ENCODE results near the gene DCDC2C.
"Not testable (repeated sequence)": the region's sequence is repeated elsewhere in the genome, so short reads cannot be mapped to it uniquely, and the experiment has no call there.

DCDC2C gene

DNA sequence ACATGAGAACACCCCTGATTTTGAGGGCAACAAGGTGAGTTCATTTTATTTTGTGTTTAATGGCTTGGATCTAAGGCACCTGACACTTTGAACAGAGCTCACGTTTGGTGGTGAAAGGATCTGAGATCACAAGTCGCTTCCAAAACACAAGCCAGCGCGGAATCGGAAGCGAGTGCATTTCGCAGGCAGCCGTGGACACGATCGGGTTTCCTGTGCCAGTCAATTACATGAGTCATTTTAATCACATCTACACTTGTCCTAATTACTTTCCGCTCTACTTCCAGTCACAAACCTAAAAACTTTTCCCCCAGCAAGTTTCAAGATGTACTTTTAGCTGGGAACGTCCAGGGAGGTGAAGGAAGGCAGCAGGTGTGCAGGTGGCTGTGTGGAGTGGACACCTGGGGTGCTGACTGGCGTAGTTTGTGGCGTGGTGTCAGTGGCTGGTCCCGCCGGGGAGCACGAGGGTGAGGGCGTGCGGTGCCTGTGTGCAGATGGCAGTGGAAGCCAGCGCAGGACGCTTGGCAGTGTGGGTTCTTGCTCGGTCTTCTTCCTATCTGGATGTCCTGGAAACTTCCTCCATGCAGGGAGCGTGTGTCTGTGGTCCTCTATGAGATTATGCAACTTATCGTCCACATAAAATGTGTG lies 75.6 kb downstream of the DCDC2C start:
- peak; percentile 15 for DNase-seq

DNA sequence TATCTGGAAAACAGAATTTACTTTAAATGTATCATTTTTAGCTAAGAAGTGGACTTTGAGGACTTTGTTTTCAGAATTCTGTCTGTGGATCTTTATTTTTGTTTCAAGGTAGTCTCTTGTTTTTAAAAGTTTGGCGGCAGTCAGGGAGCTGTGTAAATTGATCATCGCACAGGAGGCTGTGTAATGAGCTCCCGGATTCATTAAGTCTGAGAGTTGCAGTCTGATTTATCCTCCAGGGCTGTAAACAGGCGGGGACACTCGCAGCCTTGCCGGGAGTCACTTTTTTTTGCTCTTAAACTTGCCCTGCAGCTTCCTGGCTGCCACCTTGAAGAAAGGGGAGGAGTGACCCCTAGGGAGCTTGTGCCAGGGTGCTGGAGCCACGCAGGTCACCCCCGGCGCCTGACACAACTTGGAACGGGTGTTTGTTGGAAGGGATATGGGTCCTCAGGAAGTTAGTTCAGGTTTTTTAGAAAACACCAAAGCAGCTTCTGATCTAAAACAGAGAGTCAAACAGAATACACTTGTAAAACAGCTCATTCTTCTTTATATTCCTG lies 76.2 kb downstream of the DCDC2C start:
- DNase-seq: peak; percentile 19

DNA sequence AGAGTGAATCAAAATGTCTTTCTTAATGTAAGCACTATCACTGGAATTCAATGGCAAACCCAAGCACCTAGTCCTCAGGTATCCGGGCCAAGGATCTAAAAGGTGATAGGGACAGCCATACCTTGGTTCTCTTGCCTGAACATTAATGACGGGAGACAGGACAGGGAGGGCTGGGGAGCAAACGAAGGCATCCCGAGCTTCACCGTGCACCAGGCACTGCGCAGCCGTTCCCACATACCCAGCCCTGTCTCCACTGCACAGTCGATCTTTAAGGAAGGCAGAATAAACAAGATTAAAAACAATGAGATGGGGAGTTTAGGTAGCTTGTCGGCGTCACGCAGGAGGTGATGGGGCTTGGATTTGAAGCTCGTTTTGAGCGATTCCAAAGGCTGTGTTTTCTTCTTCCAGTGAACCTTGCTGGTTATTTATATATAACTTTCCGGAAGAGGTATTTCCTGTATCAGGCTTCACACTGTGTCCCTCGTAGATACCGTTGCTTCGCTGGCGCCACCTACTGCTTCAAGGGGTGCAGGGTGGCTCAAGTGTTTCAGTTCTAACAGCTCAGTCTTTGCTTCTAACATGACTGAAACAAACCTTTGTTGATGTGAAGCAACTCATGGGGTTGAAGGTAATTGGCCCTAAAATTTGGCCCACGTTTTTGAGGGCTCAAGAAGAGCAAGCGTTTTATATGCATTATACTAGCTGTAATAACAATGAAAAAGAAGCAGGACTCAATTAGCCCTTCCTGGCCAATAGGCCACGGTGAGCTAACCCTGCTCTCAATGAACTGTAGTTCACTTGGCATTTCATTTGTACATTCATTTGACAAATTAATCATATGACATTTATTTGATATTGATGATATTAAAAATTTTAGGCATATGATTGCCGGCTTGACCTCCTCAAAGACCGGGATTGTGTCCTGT lies 77.4 kb downstream of the DCDC2C start:
- peak; percentile 71 for DNase-seq

DNA sequence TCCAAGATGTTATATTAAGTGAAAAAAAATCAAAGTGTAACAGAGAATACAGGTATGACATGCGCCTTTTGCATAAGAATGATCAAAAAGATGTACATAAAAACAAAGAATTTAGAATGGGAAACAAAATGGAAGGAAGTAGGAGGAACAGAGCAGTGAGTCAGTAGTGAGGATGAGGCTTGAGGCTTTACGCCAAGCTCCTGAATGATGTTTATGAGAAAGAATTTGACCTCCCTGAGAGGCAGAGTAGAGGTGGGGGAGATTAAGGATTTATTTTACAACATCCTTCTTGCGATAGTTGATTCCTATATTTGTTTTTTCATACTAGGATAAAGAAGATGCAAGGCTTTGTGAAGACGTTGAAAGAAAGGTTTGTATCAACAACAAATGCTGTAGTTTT lies 81.4 kb downstream of the DCDC2C start:
- DNase-seq: no peak

DNA sequence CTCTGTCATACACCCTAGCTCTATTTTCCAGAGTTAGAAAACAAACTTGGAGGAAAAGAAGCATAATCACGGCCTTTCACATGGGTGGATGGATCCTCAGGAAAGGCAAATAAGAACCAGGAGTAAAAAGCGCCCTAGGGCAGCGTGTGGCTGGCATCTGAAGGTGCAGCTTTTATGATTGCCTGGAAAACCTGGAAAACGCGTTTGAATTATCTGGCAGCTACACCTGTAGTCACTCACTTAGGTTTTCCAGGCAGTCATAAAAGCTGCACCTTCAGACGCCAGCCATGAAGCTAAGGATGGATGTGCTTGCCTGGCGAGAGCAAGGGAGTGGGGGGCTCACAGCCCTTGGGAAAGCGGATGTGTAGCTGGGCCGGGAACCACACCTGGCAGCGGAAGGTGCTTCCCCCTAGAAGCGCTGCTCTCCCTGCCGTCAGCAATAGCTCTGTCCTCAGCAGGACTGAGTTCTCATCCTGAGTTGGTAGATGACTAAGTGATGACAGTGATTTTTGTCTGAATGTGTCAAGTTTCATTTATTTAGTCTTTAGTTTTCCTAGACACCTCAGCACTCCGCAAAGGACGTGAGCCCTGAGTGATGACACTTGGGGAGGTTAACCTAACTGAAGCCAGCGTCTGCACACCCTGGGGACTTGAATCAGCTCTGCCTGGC lies 82.0 kb downstream of the DCDC2C start:
- no peak for DNase-seq

DNA sequence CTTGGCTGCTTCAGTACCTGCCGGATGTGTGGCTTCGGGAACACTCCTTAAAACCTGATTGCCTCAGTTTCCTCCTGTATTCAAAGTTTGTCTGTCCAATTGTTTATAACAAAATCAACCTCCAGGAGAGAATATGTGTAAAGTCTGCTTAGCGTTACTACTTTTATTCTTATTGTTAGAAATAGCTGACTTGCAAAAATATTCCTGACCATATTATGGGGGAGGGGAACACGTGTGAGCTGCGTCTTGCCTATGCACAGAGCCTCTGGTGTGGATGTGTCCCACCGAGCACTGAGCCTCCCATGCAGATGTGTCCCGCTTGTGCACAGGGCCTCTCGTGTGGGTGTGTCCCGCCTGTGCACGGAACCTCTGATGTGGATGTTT lies 82.5 kb downstream of the DCDC2C start:
- no peak for DNase-seq

DNA sequence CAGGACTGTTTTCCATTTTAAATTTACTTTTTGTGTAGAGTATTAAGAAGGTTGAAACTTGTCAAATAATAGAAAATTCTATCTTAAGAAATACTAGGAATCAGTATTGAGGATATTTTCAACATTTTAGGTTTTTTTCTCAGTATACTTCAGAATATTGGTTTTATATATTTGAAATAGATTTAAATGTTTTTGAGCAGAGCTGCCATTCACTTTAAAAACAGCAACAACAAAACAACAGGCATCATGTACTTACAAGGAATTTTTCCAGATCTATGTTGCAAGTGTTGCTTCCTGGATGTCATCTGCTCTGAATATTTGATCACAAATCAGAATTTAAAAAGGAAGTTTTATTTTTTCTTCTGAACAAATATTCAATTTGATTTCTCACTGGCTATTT lies 84.4 kb downstream of the DCDC2C start:
- no peak for DNase-seq

DNA sequence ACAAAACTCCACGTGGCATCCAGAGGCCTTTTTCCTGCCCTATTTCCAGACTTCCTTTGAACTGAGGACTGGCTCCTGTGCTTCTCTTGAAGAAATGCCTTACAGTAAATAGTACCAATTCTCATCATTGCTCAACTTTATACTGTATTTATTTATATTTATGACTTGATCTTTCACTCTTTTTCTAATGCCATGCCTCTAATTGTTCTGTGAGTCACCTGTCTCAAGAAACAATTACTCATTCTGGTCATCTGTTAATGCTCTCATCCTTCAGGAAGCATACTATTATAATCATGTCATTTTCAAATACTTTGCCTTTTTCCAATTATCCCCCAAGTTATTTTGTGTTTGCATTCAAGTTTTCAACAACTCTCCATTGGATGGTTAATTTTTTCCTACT lies 85.9 kb downstream of the DCDC2C start:
- DNase-seq: no peak

DNA sequence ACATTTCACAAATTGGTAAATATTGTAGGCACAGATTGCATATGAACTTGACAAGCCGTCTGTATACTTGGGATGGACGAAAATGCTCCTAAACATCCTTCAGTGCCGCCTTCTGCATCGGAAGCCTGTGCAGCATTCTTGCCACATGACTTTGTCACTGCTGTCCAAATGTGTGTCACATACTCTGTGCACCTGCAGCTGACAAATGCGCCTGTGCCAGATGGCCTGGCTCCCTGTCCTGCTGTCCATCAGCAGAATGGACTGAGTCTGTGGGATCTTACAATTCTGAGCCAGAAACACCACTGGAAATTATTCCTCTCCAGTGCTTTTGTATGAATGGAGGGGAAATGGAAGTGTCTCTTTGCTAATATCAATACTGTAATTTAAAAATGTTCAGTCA lies 89.9 kb downstream of the DCDC2C start:
- no peak for DNase-seq

DNA sequence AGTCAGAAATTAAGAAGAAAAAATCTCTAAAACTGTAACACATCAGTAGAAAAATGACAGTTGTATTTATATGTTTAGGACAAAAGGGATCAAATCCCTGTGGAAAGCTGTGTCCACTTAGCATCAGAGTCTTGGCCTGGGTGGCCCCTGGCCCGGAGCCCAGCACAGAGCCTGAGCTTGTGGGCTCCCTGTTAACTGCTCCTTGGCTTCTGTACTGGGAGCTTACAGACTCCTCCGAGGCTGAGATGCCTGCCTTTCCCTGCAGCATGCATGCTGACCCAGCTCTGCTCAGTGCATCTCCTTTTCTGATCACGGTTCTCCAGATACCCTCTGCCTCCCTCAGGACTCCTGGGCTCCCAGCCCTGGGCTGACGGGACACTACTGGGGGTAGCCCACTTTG lies 98.1 kb downstream of the DCDC2C start:
- no peak for DNase-seq

DNA sequence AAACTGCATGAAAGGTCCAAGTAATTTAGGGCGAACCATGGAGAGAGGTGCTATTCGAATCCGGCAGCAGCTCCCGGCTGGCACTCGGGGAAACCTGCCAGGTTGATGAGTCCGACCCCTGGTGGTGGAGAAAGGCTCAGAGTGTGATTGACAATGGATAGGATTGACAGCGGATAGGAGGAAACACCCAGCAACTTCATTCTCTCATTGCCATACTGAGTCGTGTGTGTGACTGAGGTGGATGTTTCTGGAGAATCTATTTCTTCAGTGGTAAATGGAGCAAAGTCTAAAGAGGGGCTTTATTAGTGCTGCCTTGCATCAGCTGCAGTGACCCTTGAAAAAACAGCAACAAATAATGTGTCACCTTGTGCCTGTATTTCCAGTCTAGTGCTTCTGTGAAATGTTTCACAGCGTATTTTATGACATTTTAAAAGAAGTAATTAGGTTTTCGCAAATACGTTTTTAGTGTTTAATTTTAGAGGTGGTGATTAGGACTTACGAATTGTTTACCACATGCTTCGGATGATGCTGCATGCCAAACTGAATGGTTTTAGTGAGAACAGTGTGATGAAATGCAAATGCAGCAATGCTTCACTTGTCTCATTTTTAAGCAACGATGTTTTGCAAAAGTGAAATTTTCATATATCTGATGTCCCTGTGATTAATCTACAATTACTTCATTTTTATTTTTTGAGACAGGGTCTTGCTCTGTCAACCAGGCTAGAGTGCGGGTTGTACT lies 102.0 kb downstream of the DCDC2C start:
- DNase-seq: no peak

DNA sequence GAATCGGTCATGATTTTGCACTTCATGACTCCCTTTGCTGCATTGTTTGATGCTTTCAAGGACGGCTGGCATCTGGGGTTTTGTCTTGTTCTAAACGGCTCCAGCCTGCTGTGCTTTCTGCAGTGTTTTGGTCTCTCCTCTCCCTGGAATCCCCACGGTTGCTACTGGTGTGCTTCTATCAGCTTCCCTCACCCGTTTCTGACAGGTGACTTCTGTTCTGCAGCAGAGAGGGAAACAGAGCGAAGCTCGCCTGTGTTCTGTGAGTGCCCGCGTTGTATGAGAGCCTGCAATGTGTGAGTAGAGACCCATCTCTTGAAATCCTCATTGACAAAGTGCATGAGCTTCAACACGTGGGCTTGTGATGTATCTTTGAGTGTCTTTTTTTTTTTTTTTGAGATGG lies 102.8 kb downstream of the DCDC2C start:
- DNase-seq: no peak

DNA sequence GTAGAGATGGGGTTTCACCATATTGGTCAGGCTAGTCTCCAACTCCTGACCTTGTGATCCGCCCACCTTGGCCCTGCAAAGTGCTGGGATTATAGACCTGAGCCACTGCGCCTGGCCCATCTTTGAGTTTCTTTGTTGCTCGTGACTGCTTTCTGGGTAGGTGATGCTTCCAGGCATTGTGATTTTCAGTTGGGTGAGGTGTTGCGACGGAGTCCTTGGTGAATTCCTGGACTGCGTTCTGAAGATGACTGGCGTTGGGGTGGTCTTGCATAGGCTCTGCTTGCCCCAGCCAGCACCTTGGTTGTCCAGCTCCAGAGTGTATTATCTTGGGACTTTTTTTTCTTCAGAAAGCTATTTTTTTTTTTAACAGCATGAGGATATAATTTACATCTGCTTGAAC lies 103.4 kb downstream of the DCDC2C start:
- DNase-seq: no peak

DNA sequence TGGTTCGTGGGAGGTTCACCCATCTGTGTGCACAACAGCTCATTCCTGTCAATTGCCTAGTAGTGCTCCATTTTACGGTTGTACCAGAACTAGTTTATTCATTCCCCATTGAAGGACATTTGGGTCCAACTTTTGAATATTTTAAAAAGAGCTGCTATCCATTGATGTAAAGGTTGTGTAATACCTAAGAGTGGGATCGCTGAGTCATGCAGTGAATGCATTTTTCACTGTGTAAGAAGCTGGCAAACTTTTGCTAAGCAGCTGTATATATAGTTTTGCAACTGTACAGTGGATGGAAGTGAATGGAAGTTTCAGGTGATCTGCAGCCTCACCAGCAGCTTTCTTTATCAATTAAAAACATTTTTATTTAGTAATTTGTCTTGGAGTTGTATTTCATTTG lies 104.5 kb downstream of the DCDC2C start:
- no peak for DNase-seq

DNA sequence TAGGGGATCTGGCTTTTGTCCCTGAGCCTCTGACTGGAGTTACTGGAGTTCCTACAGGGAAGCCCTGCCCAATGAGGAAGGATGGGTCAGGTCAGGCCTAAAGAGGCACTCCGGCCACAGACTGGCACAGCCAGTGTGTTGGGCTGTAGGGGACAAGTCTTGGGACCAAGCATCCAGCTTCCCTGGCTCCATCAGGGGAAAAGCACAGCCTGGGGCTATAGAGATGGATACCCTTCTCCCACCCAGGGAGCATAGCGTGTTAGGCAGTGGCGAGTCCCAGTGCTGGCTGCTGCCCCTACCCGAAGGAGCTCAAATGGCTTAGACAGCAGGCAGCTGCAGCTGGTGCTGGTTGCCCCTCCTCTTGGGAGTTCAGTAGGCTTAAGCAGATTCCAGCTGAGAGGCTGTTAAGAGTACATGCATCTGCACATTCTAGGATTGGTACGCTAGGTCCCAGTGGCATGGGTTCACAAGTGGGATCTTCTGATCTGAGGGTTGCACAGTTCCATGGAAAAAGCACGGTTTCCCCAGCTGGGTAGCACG lies 111.4 kb downstream of the DCDC2C start:
- no peak for DNase-seq

DNA sequence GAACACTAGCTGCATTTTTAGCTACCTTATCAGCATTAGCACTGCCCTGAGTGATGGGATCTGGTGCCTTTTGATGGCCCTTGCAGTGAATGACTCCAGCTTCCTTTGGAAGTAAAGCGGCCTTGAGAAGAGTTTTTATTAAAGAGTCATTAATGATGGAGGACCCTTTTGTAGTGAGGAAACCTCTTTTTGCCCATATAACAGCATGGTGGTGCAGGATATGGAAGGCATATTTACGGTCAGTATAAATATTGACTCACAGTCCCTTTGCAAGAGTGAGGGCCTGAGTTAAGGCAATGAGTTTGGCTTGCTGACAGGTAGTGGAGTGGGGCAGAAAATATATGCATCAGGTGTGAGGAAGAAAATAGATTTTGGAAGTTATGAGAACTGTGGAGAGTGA lies 113.8 kb downstream of the DCDC2C start:
- not testable (repeated sequence) for DNase-seq

DNA sequence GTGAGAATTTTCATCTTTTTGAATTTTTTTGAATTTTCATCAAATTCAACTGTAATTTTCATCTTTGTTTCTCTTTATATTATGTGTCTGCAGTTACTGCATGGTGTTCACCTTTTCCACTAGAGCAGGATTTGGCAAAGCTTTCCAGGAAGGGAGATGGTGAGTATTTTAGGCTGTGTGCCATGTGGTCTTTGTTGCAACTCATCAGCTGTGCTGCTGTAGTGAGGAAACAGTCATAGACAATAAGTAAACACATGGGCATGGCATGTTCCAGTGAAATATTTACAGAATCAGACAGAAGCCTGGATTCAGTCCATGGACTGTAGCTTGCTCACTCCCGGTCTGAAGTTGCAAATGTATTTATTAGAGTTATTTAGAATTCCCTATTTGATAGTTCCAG lies 120.4 kb downstream of the DCDC2C start:
- DNase-seq: no peak

DNA sequence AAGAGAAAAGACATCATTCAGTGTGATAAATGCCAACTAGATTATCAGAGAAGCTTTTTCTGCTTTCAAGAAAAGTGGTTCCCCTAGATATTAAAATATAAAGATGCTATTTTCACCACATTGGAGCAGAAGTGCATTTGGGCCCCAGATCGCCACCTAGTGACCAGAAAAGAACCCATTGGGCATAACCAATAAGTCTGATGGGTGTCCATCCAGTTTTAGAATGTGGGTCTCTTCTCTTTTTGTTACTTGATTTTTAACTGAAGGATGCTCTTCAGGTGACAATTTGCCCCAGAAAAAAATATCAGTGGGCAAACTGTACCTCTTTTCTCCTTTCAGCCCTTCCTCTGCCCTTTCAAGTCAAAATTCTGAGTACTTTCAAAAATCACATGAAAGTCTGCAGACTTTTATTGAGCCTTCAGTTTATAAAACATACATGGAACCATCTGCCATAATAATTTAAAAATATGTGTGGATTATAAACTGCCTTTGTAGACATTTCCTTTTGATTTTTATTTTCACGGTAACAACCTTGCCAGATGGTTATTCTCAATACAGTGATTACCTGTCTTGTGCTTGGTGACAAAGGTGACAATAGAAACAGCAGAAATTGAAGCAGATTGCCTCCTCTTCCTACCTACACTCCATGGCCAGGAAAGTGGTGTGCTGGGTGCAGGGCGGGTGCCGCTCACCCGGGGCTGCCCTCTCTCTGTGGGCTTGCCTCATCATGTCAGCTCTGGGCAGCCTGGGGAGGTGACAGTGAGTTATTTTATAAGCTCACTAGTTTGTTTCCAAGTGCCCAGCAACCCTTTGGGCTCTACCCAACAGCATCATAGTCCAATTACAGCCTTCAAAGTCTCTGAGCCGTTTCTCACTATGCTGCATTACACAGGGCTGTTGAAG lies 124.5 kb downstream of the DCDC2C start:
- peak; percentile 4 for DNase-seq

DNA sequence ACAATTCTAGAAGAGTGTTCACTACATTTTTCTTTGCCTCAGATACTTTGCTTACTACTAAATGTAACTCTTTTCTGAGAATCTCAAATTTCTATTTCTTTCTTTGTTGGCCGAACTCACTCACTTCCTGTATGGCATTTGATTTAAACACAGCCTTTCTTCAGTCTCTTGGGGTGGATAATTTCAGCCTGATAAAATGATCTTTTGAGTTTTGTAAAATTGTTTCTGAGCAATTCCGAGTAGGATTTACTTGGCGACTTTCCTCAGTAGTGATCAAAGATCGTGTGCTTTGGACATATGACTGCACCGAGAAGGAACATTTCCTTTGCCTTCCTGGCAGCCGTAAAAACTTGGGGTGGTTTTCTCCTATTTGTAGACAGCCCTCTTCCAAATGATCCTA lies 127.4 kb downstream of the DCDC2C start:
- DNase-seq: no peak

DNA sequence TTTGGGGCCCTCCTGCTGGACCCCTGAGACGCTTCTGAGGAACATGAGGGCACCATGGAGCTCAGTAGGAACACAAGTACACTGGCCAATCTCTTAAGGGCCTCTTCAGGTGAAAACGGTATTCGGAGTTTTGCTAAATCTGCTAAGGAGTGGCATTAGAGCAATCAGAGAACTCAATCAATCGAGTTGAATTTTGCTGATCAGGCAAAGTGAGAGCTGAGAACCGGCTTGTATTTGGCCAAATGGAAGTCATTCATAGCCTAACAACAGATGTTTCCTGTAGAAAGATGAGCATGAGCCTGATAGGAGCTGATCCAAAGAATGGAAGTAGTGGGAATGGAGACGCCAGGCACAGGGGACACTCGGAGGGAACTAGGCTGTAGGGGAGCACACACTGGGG lies 133.7 kb downstream of the DCDC2C start:
- DNase-seq: no peak

DNA sequence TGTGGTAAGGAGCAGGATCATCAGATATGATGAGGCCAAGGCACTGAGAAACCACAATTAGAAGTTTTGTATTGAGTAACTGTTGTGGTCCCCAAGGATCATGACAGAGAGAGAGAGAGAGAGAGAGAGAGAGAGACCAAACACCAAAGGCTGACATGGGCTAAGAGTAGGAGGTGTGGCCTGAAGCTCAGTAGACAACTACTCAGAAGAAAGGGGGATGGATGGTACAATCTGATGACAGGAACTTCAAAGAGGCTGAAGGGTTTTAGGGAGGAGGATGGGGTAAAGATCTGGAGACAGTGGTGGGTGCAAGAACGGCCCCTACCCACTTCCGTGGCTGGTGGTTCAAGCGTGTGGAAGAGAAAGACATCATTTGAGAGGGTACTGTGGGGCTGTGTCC lies 135.0 kb downstream of the DCDC2C start:
- DNase-seq: no peak

DNA sequence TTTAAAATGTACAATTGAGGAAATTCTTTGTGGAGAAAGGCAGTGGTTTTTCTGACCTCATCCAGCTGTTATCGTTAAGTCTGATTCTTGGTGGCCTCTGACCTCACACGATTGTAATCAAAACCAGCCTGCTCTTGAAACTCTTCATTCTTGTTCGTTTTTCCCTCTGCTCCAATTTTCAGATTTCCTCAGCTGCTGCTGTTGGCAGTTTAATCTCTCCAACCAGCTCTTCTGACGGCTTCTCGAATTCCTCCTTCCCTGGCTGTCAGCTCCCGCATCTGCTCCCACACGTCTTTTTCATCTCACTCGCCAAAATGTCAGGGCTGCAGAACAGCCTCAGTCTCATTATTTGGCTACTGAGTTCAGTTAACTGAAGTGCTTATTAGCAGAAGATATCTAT lies 136.1 kb downstream of the DCDC2C start:
- no peak for DNase-seq
